SH-SY5Y (cell line): ENCODE results near the gene CHRM3.

Experiments used
- GATA2 ChIP-seq: IDR thresholded peaks from 2 replicates; pipeline ENCODE4 v1.6.1; 2011; ENCODE audit warnings: mild to moderate bottlenecking, low read depth, low read length
- GATA3 ChIP-seq: IDR thresholded peaks from 2 replicates; pipeline ENCODE4 v1.6.1; 2011; ENCODE audit warnings: low read depth, mild to moderate bottlenecking, low read length, moderate library complexity

- TF ChIP-seq GATA3 (no peak), GATA2 (no peak)
These were observed 41.8 kb downstream of the CHRM3 start for GRCh38 chr1:239428120-239428710.
